GM19240 (cell line): ENCODE measurements around the gene RPRD1B.

Experiments used
- DNase-seq: peaks from one replicate; pipeline ENCODE4 v3.0.0; 2011; ENCODE audit warnings: low spot score; ENCODE audit not compliant: insufficient read length

The RPRD1B gene

DNA sequence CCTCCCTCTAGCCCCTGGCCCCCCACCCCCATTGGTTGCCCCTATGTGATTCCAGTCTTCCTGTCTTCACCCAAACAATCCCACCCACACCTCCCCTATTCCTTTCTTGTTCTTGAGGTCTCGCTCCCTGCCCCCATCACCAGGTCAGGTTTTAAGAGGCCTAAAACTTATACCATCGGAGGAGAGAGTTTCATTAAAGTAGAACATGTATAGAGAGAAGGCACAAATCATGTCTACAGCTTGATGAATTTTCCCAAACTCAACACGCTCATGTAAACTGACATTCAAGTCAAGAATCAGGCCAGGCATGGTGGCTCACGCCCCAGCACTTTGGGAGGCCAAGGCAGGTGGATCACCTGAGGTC lies 87.1 kb downstream of the RPRD1B start:
- DNase-seq, result no peak

DNA sequence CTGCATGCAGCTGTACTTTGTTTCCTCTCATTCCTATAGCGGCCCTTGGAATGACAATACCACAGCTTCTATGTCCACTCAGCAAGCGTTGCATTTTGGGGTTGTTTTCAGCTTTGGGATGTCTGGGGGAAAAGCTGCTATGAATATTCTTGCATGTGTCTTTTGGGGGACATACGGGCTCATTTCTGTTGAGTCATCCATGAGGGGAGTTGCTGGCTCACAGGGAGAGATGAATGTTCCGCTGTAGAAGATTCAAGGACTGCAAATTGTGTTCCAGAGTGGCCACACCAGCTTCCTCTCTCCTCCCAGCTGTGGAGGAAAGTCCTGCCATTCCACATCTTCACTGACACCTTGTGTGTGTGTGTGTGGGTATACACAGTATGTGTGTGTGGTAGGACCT lies 88.2 kb downstream of the RPRD1B start:
- no peak for DNase-seq

DNA sequence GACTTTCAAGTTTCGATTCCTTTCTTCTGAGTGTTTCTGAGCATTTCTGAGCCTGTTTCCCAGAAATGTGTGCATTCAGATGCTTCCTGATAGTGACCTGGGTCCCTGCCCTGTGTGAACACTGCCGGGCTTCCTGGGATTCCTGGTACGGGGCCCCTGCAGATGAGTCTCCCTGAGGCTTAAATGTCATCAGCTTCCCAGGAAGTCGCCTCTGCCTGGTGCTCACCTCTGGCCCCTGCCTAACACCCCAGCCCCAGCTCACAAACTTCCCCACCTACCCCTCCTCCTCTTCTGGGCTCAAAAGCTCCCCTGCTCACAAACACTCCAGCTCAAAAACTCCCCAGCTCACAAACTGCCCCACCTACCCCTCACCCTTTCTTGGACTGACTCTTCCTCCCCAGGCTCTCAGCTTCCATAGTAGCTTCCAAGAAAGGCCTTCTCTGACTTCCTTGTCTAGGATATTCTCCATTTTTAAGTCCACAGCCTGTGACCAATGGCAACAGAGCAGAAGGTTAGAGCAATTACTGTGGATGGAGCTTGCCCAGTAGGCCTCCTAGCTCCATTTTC lies 89.6 kb downstream of the RPRD1B start:
- DNase-seq, result no peak

DNA sequence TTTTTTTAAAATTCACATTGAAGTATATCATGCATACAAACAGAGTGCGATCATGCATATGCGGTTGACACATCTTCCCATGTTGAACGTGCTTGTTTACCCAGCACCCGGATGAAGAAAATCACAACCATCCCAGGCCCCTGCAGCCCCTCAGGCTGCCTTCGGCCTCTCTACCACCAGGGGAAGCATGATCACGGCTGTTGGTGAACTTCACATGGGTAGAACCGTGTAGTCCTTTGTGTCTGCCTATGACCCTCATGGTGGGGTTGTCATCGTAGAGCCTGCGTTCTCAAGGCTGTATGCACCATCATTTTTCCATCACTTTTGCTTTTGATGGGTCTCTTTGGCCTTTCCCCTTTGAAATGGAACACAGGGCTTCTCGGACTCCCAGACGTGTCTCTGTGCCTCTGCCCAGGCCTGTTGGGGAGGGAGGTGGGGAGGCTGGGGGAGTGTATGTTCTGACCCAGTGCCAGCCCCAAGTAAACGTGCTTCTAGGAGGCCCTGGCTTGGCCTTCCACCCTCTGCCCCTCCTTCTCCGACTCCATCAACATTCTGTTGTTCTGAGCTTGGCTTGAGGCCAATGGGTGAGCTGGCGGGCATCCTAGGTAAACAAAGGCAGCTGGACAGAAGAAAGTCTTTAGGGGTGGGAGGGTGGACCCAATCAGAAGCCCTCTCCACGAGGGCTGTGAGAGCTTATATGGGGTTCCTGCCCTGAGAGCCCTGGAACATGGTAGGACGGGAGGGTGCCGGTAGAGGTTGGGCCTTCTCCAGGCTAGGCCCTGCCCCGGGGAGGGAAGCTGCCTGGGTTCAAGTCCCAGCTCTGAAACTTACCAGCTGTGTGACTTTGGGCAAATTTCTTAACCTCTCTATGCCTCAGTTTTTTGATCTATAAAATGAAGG lies 91.9 kb downstream of the RPRD1B start:
- no peak for DNase-seq

DNA sequence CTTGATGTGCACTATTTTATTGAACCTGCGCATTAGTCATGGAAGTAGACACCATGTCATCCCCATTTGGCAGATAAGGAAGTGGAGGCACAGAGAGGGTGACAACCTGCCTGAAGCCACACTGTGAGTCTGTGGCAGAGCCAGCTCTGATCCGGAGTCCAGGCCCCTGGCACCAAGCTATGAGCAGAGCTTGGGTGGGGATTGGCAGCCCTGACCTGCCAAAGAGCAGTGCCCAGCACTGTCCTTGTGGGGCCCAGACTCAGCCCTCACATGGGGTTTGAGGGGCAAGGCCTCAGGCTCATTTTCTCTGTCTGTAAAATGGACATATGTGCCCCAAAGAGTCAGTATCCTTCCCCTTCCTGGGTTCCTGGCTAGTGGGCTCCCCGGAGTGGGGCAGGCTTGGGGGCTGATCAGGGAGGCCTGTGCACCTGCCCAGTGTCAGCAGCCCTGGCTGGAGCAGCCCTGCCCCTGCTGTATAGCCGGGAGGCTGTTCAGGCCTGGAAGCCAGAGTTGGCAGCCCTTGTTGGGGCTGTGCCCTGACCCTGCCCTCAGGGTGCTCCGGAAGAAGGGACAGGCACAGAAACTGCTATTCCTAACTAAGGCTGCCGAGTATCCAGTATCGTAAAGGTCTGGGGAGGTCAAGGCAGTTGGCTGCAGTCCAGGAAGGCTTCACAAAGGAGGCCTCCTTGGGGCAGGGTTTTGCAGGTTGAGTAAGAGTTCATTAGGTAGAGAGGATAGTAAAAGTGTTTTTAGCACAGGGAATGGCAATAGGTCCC lies 92.8 kb downstream of the RPRD1B start:
- no peak for DNase-seq

DNA sequence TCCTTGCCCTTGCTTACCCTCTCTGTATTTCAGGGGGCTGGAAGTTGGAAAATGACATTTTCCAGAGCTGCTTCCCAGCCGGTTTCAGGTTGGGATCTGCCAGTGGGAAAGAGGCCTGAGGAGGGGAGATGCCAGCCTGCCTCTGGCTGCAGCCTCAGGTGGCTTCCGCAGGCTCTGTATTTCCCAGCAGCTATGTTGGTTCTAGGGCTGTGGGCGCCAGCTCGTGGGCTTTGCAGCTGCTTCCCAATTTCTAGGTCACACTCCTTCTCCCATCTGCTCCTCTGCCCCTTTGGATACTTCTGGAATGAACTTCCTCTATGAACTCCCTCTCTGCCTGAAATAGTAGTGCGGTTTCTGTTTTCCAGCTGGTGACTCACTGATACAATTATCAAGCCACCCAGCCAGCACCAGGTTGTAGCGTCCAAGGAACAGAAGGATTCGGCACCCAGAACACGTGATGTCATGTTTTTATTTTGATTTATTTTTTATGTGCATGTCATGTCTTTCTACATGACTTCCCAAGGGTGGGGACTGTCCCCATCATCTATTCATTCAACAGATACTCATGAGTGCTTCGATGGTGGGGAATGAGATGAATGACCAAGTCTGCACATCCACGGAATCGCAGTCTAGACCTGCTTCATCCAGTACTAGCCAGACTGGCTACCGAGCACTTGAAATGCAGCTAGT lies 93.5 kb downstream of the RPRD1B start:
- no peak for DNase-seq

DNA sequence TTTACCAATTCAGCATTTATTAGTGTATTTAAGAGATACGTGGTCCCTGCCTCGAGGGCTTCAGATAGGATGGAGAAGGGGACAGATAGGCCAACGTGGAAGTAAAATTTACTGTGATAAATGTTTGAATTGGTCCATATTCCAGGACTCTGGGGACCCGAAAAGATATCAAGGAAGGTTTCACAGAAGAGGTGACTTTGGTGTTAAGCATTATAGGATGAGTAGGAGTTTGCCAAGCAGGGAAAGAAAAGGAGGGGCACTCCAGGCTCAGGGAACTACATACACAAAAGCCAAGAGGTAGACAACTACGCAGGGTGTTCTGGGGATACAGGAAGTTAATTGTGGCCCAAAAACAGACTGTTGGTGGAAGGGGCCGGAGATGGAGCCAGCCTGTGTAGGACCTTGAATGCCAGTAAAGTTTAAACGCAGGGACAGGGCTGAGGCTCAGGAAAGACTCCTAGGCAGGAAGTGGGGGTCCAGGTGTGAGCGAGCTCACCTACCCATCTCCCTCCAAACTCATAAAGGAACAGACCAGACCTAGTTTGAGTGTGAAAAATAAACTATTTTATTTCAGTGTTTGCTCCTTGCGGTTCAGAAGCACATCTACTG lies 94.5 kb downstream of the RPRD1B start:
- no peak for DNase-seq

DNA sequence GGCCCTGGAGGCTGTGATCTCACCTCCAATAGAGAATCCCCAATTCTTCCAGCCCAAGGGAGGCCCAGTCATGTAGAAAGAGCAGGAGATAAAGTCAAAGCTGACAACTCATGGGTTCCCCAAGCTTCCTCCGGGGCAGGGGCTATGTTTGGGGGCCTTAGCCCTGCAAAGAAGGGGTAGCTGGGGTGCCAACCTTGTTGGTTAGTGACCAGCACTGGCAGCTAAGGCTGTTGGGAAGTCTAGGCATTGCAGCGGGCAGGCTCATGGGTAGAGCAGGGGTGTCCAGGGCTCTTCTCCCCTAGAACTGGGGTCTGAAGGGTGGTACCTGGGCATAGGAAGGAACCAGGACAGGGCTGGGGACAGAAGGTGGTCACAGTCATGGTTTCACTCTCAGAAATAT lies 95.1 kb downstream of the RPRD1B start:
- no peak for DNase-seq

DNA sequence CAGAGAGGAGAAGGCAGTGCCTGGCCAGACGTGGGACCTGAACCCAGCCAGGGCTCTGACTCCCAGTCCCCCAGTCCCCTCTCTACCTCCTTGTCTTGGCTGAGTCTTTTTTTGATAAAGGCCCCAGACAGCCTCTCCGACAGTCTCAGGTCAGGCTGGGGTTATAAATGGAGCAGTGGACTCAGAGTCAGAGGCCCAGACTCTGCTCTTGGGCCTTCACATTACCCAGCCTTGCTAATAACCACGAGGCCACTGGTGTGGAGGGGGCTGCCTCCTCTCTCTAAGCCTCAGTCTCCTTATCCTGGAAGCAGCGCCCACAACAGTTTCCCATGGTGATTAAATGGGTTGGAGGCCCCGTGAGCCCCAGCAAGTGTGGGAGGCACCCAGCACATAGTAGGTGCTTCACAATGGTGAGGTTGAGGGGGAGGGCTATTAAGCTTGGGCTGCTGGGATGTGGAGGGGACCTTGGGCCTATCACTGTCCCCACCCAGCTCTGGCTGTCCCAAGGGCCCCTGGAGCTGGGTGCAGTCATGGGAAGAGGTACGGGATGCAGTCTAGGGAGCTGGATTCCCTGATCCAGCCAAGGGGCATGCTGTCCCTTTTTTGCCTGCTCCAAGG lies 95.8 kb downstream of the RPRD1B start:
- no peak for DNase-seq

DNA sequence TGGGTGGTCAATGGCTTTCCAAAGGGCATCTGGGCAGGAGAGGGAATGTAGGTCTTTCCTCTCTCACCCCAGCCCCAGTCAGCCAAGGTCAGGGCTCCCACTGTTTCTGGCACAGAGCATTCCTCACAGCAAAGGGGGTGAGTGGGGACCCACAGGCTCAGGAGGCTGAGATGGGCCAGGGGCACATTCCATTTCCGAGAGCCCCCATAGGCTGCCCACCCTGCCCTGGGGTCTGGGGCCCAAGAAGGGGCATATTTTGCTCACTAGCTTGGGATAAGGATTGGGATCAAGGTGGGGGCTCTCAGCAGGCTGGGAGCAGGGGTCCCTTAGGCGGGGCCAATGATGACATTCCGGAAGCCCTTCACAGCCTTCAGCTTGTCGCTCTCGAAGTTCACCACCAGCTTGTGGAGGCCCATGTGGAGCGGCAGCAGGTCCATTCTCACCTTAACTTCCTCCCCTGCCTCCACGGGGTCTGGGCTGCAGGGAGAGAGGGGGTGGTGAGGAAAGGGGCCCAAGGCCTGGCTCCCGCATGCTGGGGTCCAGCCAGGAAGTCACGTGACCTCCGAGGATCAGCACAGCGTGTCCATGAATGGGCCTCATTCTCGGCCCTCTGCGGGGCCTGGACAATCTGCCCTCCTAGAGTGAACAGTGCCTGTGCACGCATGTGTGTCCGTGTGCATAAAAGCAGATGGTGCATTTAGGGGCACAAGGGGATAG lies 96.5 kb downstream of the RPRD1B start:
- no peak for DNase-seq

DNA sequence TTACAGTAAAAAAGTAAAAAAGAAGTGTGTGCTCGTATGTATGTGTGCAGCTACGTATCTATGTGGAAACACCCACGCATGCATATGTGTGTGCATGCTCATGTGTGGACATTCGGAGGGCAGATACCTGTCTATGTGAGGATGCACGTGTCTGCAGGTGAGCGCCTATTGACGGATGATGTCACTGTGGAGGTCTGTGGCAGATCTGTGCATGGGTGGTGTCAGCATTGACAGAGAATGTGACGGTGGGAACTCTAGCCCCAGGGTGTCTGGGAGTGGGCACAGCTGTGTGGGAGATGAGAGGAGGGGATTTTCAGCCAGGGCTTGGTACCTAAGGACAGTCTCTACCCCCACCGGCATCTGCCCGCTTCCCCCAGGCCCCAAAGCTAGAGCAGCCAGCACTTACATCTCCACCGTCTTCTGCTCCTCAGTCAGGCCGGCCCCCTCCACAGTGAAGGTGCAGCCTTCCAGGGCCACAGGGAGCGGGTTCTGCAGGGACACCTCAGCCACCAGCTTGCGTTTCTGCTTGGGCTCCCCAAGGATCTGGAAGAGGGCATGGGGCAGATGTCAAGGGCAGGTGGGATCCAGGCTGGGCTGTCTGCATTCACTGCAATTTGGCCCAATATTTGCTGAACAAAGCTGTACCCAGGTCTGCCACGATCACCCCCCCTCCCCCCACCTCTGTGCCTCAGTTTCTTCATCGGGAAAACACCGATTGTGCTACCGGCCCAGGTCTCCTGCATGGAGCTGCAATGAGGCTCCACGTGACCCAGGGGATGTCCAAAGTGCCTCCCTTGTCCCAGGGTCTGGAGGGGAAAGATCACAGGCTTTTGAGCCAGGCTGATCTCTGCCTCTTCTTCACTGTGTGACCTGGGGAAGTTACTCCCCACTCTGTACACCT lies 97.4 kb downstream of the RPRD1B start:
- no peak for DNase-seq

DNA sequence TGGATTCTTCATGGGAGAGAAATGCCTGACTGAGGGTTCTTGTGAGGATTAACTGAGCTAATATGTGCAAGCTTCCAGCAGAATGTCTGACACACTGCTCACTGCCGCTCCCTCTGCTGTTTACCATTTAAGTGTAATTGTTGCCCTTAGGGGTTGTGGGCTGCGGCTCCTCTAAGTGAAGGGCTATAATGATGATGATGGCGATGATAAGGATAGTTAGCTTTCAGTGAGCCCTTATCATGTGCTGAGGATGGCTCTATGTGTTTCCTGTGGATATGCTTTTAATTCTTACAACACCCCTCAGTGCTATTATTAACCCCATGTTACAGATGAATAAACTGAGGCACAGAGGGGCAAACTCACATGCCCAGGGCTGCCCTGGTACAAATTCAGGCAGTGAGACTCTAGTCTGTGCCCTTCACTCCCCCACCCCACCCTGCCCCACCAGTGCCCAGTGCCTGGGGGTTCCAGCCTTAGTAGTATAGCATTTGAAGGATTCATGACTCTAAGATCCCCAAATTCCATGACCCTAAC lies 98.1 kb downstream of the RPRD1B start:
- no peak for DNase-seq

DNA sequence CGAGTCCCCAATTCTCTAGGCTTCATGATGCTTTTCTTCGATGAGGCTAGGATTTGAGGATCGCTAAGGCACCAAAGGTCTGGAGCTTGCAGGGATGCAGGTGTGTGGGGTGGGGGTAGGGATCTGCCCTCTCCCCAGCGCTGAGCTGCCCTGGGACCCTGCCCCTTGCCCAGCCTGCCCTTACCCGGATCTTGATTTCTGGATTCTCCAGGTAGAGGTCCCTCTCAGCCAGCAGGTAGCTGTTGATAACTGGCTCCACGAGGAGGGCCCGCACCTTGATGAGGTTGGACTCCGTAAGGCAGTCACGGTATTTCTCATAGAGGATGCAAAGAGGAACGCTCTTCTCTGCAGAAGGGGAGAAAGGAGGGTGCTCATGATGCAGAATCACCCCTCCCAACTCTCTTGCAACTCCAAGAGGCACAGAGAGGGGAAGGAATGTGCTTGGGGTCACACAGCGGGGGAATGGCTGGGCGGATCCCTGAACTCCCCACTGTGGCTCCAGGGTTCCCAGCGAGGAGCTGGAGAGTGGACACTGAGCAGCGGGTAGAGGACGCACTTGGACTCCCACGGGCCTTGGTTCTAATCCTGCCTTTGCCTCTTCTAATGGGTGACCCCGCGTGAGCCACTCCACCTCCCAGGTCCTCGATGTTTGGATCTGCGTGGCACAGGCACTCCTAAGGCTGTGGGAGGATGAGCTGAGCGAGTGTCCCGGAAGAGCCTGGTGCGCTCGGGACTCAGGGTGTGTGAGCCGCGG lies 98.8 kb downstream of the RPRD1B start:
- DNase-seq, result no peak

DNA sequence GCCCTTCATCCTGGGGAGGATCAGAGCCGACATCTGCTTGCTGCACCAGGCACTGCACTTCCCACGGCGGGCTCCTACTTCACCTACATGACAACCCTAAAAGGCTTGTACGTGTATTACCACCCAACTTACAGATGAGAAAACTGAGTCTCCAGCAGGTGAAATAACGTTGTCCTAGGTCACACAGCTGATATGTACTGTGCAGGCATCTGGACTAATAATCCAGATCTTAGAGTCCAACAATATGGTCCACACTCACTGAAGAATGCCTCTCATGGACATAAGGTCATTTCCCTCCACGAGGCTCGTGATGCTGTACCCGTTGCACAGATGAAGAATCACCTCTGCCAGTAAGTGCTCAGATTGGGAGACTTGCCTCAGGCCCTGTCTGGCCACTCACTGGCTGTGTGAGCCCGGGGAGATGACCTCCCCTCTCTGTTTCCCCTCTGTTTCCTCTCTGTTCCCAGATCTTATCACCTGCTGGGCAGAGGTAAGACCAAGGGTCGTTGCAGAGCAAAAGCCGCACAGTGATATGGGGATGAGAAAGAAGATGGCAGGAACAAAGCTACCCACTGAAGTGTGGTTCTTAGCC lies 99.5 kb downstream of the RPRD1B start:
- no peak for DNase-seq

DNA sequence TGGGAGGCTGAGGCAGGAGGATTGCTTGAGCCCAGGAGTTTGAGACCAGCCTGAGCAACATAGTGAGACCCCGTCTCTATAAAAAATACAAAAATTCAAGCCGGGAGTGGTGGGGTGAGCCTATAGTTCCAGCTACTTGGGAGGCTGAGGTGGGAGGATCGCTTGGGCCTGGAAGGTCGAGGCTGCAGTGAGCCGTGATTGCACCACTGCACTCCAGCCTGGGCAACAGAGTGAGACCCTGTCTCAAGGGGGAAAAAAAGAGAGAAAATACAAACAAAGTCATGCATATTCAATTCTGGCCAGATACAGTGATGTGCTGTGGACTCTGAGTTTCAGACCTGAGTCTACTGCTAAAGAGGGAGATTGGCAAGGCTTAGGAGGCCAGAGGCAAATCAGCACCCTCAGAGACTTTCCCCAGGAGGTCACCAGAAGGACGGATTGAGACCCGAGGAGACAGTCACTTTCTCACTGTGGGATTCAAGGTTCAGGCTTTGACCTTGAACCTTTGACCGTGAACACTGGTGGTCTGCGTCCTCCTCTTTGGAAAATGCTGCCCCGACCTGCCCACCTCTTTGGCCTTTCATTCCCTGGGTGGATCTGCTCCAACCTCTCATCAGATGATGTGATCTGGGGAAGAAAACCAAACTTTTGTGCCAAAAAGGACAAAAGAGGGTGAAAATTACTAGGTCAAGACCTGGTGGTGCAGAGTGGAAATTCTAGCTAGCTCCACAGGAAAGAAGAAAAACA lies 100.3 kb downstream of the RPRD1B start:
- DNase-seq, result no peak

DNA sequence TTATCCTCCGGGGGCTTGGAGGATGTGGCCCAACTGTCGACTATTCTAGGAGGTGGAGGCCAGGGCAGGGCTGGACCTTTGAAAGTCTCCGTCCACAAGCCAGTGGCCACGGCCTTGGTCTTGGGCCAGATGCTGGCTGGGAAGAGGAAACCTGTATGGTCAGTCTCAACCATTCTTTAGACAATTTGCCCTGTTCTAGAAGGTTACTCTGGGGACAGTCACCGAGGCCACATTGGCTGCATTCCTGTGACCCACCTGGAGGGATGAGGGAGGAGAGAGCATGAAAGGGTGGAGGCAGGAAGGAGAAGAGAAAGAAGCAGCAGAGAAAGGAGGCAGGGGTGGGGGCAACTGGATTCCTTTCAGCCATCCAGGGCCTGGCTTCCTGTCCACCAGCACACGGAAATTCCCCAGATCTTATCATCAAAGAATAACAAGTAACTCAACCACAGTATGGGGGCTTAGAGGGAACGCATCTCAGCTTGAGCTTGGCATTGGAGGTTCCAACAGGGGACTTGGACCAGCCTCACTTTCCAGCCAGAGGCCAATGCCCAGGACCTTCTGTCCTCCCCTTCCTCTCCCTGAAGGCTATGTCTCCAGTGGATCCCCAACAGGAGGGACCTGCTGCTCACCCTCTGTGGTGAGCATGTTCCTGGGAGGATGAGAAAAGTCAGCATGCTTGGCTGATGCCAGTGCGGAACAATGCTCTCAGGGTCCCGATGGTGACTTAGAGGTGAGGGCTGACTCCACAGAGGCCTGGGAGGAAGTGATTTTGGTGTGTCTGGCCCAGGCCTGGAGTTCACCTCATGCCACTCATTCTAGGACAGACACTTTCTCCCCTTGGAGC lies 101.1 kb downstream of the RPRD1B start:
- DNase-seq, result no peak
